Peyer's patch (tissue), 4 donors: ENCODE measurements around the gene SPAG4. TPM values are rescaled to one million over a fixed set of nuclear protein-coding genes. Genes with fewer than 3 reads are reported as not detected.

ENCODE experiments used
- DNase-seq, 3 donors: peaks; one replicate each; pipeline ENCODE4 v3.0.0-alpha.2; 2017 to 2019
- H3K27ac ChIP-seq, 4 donors: fragments of 200-600 bp; sonication (generic); one replicate each; pipeline ENCODE4 v1.5.1; 2016 to 2019
- H3K27me3 ChIP-seq, 2 donors: fragments of 200-600 bp; sonication (generic); one replicate each; pipeline ENCODE4 v1.5.1; 2019
- H3K36me3 ChIP-seq, 3 donors: fragments of 200-600 bp; sonication (generic); one replicate each; pipeline ENCODE4 v1.5.1; 2016 to 2019
- H3K4me1 ChIP-seq, 4 donors: fragments of 200-600 bp; sonication (generic); one replicate each; pipeline ENCODE4 v1.5.1; 2016 to 2019
- H3K4me3 ChIP-seq, 4 donors: fragments of 200-600 bp; sonication (generic); 1 replicate in 3 of 4; 2 replicates in 1 of 4; pipeline ENCODE4 v1.5.1; 2016 to 2019; ENCODE audit warnings: mild to moderate bottlenecking in 1 of 4
- H3K9me3 ChIP-seq, 4 donors: fragments of 200-600 bp; sonication (generic); one replicate each; pipeline ENCODE4 v1.5.1; 2016 to 2019; ENCODE audit warnings: mild to moderate bottlenecking in 1 of 4
- POLR2A ChIP-seq, 2 donors: fragments of 450-650 bp; IDR thresholded peaks; one replicate each; pipeline ENCODE4 v1.5.1; 2017; ENCODE audit warnings: antibody characterized with exemption in 2 of 2, mild to moderate bottlenecking in 2 of 2, moderate library complexity in 2 of 2
- total RNA-seq, 4 donors: library from RNA; depleted of rRNA; stranded (reverse); fragments of >200 nt; gene quantifications; one replicate each; pipeline ENCODE4 v1.1.0, GENCODE V29; 2016
- TF ChIP-seq, protein P1 (sequence below), 6 experiments: fragments of 450-650 bp in 4 of 6; fragments of 200-600 bp in 2 of 6; sonication (generic) in 1 of 6; IDR thresholded peaks; one replicate each; pipeline ENCODE4 v1.5.1; 2017 to 2019; ENCODE audit warnings: antibody characterized with exemption in 6 of 6, mild to moderate bottlenecking in 3 of 6, moderate library complexity in 1 of 6

Gene SPAG4
- total RNA-seq, 4 donors from 2014 or later = 10.7 to 28.1 TPM; not detected in 2

GRCh38 chr20:35636095-35636494 is 20.5 kb downstream of the SPAG4 start:
- peaks cover 0 to 17% (median 0%) of the 10 kb centered on the region in 3 donors for H3K36me3 ChIP-seq
- H3K27me3 ChIP-seq = no peaks in the 10 kb centered on the region
- H3K9me3 ChIP-seq = no peaks in the 10 kb centered on the region
- H3K4me1 ChIP-seq = peaks cover 0 to 5% (median 0%) of the 10 kb centered on the region in 4 donors
- no peak for TF ChIP-seq POLR2A (IDR thresholded peaks at IDR 0.05)
- TF ChIP-seq, protein P1, sequence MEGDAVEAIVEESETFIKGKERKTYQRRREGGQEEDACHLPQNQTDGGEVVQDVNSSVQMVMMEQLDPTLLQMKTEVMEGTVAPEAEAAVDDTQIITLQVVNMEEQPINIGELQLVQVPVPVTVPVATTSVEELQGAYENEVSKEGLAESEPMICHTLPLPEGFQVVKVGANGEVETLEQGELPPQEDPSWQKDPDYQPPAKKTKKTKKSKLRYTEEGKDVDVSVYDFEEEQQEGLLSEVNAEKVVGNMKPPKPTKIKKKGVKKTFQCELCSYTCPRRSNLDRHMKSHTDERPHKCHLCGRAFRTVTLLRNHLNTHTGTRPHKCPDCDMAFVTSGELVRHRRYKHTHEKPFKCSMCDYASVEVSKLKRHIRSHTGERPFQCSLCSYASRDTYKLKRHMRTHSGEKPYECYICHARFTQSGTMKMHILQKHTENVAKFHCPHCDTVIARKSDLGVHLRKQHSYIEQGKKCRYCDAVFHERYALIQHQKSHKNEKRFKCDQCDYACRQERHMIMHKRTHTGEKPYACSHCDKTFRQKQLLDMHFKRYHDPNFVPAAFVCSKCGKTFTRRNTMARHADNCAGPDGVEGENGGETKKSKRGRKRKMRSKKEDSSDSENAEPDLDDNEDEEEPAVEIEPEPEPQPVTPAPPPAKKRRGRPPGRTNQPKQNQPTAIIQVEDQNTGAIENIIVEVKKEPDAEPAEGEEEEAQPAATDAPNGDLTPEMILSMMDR (IDR thresholded peaks at IDR 0.05) = no peak
- DNase-seq = no peak
- H3K4me3 ChIP-seq = no peak overlapping the region
- no peak overlapping the region for H3K27ac ChIP-seq

- H3K36me3 ChIP-seq = peaks cover 0 to 5% (median 0%) of the 10 kb centered on the region in 3 donors
- H3K9me3 ChIP-seq = no peaks in the 10 kb centered on the region
- TF ChIP-seq, protein P1 (IDR thresholded peaks at IDR 0.05) = no peak
- no peak for TF ChIP-seq POLR2A (IDR thresholded peaks at IDR 0.05)
- H3K4me3 ChIP-seq = no peak overlapping the region
- DNase-seq = no peak
- no peaks in the 10 kb centered on the region for H3K27me3 ChIP-seq
- H3K4me1 ChIP-seq = peaks cover 0 to 5% (median 0%) of the 10 kb centered on the region in 4 donors
- H3K27ac ChIP-seq = no peak overlapping the region
These were observed 21.6 kb downstream of the SPAG4 start for GRCh38 chr20:35637276-35637675.

DNA sequence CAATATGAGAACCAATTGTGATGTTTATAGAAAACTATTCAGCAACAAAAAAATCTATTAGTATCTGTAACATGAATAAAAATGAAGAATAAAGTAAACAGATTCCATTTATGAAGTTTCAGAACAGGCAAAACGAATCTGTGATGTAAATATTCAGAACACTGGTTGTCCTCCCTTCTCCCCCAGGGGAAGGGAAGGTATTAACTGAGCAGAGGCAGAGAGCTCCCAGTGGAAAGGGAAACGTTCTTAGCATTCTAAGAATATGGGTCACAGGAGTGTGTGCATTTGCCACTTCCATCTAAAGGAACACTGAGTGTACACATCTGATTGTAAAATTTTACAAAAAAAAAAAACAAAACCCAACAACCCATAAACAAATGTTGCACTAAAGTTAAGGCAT is 23.1 kb downstream of the SPAG4 start:
- Histone ChIP-seq H3K9me3 (no peaks in the 10 kb centered on the region), H3K4me3 (no peak overlapping the region), H3K36me3 (no peaks in the 10 kb centered on the region), H3K27me3 (no peaks in the 10 kb centered on the region), H3K4me1 (peaks cover 0 to 5% (median 0%) of the 10 kb centered on the region in 4 donors), H3K27ac (no peak overlapping the region)
- no peak for DNase-seq
- no peak for TF ChIP-seq POLR2A (IDR thresholded peaks at IDR 0.05)
- TF ChIP-seq, protein P1 (IDR thresholded peaks at IDR 0.05) = no peak

- H3K27me3 ChIP-seq = no peaks in the 10 kb centered on the region
- H3K4me1 ChIP-seq = peaks cover 0 to 5% (median 0%) of the 10 kb centered on the region in 4 donors
- no peak for DNase-seq
- H3K9me3 ChIP-seq = no peaks in the 10 kb centered on the region
- no peak for TF ChIP-seq POLR2A (IDR thresholded peaks at IDR 0.05)
- TF ChIP-seq, protein P1 (IDR thresholded peaks at IDR 0.05) = no peak
- no peaks in the 10 kb centered on the region for H3K36me3 ChIP-seq
- H3K27ac ChIP-seq = no peak overlapping the region
- H3K4me3 ChIP-seq = no peak overlapping the region
These were observed 25.1 kb downstream of the SPAG4 start for GRCh38 chr20:35640724-35641123.

GRCh38 chr20:35641743-35642142 is 26.1 kb downstream of the SPAG4 start:
- Histone ChIP-seq H3K9me3 (no peaks in the 10 kb centered on the region), H3K36me3 (no peaks in the 10 kb centered on the region), H3K4me1 (peaks cover 0 to 5% (median 0%) of the 10 kb centered on the region in 4 donors), H3K27me3 (no peaks in the 10 kb centered on the region), H3K4me3 (no peak overlapping the region), H3K27ac (no peak overlapping the region)
- no peak for DNase-seq
- TF ChIP-seq, protein P1 (IDR thresholded peaks at IDR 0.05) = no peak
- TF ChIP-seq POLR2A (IDR thresholded peaks at IDR 0.05) = no peak

DNA sequence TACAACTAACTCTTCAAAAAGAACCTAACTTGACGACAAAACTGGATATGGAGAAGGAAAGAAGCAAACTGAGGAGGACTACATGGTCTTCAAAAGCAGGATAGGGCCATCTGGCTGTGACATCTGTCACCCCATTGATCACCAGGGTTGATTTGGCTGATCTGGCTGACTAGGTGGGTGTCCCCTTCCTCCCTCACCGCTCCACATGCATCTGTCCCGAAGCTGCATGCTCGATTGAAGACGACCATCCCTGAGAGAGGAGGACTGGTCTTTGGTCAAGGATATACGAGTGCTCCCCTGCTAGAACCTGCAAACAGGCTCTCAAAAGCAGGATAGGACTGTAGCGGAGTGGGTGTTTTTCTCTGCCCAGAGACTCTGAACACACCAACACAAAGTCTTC is 27.4 kb downstream of the SPAG4 start:
- TF ChIP-seq POLR2A (IDR thresholded peaks at IDR 0.05) = no peak
- TF ChIP-seq, protein P1 (IDR thresholded peaks at IDR 0.05) = no peak
- Histone ChIP-seq H3K27me3 (no peaks in the 10 kb centered on the region), H3K9me3 (no peaks in the 10 kb centered on the region), H3K4me1 (peaks cover 0 to 5% (median 0%) of the 10 kb centered on the region in 4 donors), H3K4me3 (no peak overlapping the region), H3K36me3 (no peaks in the 10 kb centered on the region), H3K27ac (no peak overlapping the region)
- no peak for DNase-seq
